ENCODE data around the gene SAMD1. TPM values are rescaled to one million over a fixed set of nuclear protein-coding genes. Genes with fewer than 3 reads are reported as not detected.
A peak's percentile ranks its signal among the peaks of the same experiment; 100 is the strongest.

Gene SAMD1
- total RNA-seq, 1 experiment from 2014 or later, result 108 TPM

DNA sequence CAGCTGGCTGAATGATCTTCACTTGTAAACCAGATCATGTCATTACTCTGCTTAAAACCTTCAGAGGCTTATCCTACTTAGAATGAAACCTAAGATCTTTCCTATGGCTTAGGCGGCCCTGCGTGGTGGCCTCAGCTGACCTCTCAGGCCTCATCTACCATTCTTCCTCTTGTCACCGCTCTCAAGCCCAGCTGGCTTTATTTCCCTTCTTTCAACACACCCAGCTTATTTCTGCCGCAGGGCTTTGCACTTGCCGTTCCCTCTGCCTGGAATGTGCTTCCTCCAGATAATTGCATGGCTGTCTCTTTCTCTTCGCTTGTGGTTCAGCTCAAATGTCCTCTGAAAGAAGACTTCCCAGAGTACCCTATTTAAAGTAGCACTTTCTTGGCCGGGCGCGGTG, 49.4 kb upstream of the SAMD1 start:
- H3K79me1 ChIP-seq (ENCODE audit: insufficient read depth, low read depth, low read length, poor library complexity, severe bottlenecking), result peaks cover 6% of the 10 kb centered on the region
- H2BK5ac ChIP-seq (ENCODE audit: insufficient read length, low read length), result no peak overlapping the region
- H2BK12ac ChIP-seq (ENCODE audit: insufficient read length, low read depth, low read length), result no peak overlapping the region
- H3K14ac ChIP-seq (ENCODE audit: insufficient read depth, low read length), result no peak overlapping the region
- H3K4me1 ChIP-seq (ENCODE audit: insufficient read depth, low read length), result no peaks in the 10 kb centered on the region; the same call in 1 of the 2 replicates
- Mint-ChIP-seq H3K27ac (peak overlapping the region in 1 of 3 experiments; percentile 64; a peak in 2 of 7 replicates), H3K27me3 (ENCODE audit: low read depth) (no peaks in the 10 kb centered on the region), H3K36me3 (ENCODE audit: insufficient read depth in 1 of 3, low read depth in 3 of 3) (peaks cover 0 to 2% (median 0%) of the 10 kb centered on the region in 3 experiments; a peak in 2 of 7 replicates), H3K4me1 (peaks cover 8 to 11% of the 10 kb centered on the region in 2 experiments), H3K9me3 (no peaks in the 10 kb centered on the region), H3K4me3 (peak overlapping the region in 1 of 2 experiments; percentile 15; a peak in 1 of 5 replicates)
- no peak overlapping the region for H4K5ac ChIP-seq (ENCODE audit: insufficient read length, low read depth, low read length)
- no peak overlapping the region for H3K56ac ChIP-seq (ENCODE audit: insufficient read length, low read depth, low read length)
- H3K9me3 ChIP-seq (ENCODE audit: control insufficient read depth, low read depth, low read length), result no peaks in the 10 kb centered on the region
- no peak overlapping the region for H2AFZ ChIP-seq (ENCODE audit: low read length)
- H4K91ac ChIP-seq (ENCODE audit: insufficient read length, low read depth, low read length), result no peak overlapping the region
- H3K27ac ChIP-seq (ENCODE audit: insufficient read length, low read depth, low read length), result no peak overlapping the region
- H3K9ac ChIP-seq (ENCODE audit: extremely low read depth, insufficient read length, low read length), result no peak overlapping the region
- H3K18ac ChIP-seq (ENCODE audit: insufficient read length, low read depth, low read length), result no peak overlapping the region
- no CpG with 5 or more reads among the region's 9 CpGs for WGBS (ENCODE audit: extremely low coverage, insufficient read length, low lambda C conversion rate)
- H2BK20ac ChIP-seq (ENCODE audit: low read depth, low read length, poor library complexity, severe bottlenecking), result no peak overlapping the region
- TF ChIP-seq, protein P1, sequence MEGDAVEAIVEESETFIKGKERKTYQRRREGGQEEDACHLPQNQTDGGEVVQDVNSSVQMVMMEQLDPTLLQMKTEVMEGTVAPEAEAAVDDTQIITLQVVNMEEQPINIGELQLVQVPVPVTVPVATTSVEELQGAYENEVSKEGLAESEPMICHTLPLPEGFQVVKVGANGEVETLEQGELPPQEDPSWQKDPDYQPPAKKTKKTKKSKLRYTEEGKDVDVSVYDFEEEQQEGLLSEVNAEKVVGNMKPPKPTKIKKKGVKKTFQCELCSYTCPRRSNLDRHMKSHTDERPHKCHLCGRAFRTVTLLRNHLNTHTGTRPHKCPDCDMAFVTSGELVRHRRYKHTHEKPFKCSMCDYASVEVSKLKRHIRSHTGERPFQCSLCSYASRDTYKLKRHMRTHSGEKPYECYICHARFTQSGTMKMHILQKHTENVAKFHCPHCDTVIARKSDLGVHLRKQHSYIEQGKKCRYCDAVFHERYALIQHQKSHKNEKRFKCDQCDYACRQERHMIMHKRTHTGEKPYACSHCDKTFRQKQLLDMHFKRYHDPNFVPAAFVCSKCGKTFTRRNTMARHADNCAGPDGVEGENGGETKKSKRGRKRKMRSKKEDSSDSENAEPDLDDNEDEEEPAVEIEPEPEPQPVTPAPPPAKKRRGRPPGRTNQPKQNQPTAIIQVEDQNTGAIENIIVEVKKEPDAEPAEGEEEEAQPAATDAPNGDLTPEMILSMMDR (conservative IDR thresholded peaks at IDR 0.05), result no peak
- no peak overlapping the region for H3K23ac ChIP-seq (ENCODE audit: insufficient read length, low read depth, low read length)
- DNase-seq, result no peak
- H3T11ph ChIP-seq (ENCODE audit: low read length), result no peak overlapping the region
- no peak overlapping the region for H4K8ac ChIP-seq (replicated peaks; ENCODE audit: insufficient read length, low read depth, low read length)
- no peak overlapping the region for H2BK120ac ChIP-seq (ENCODE audit: low read depth, low read length, poor library complexity, severe bottlenecking)
- H3K27me3 ChIP-seq (ENCODE audit: insufficient read depth, low read length), result no peaks in the 10 kb centered on the region
- no peak overlapping the region for H3K4me2 ChIP-seq (ENCODE audit: insufficient read depth, insufficient read length, low read length)
- peaks cover 9% of the 10 kb centered on the region for H3K23me2 ChIP-seq (ENCODE audit: insufficient read length, low read depth, low read length, poor library complexity, severe bottlenecking)
- peaks cover 3% of the 10 kb centered on the region; the same call in 1 of the 2 replicates for H3K79me2 ChIP-seq (ENCODE audit: insufficient read depth, low read length)
- no peak overlapping the region for H3K4ac ChIP-seq (ENCODE audit: low read depth, low read length)
- no peaks in the 10 kb centered on the region for H4K20me1 ChIP-seq (ENCODE audit: control insufficient read depth, insufficient read depth, insufficient read length)
- no peak overlapping the region for H2BK15ac ChIP-seq (ENCODE audit: low read depth, low read length)
- H2AK5ac ChIP-seq (ENCODE audit: insufficient read length, low read length), result no peak overlapping the region
